ENCODE measurements around the gene TTLL3. TPM values are rescaled to one million over a fixed set of nuclear protein-coding genes. Genes with fewer than 3 reads are reported as not detected.

The TTLL3 gene
- total and polyA plus RNA-seq, 2 of the 13 experiments (the other 11 are each of a cell fraction or from before 2014, with no cell fraction given) = 9.5 to 51.2 TPM

- TF ChIP-seq SOX13 (IDR thresholded peaks at IDR 0.05) (no peak), SOX13 (CRISPR knock-in tag; conservative IDR thresholded peaks at IDR 0.05 in 1 of 2, IDR thresholded peaks at IDR 0.05 in 1 of 2) (peak in 1 of 2 experiments; percentile 40; a peak in 1 of 4 replicates), ZBTB21 (CRISPR knock-in tag; IDR thresholded peaks at IDR 0.05) (no peak), POLR2G (IDR thresholded peaks at IDR 0.05; ENCODE audit: low read depth, low read length) (peak; percentile 66), ZNF563 (CRISPR knock-in tag; IDR thresholded peaks at IDR 0.05) (peak; percentile 52; the same call in 1 of the 2 replicates), PRPF4 (IDR thresholded peaks at IDR 0.05; ENCODE audit: low read depth, low read length, poor library complexity, severe bottlenecking) (no peak), ZNF777 (CRISPR knock-in tag; IDR thresholded peaks at IDR 0.05) (peak; percentile 77), ZNF337 (CRISPR knock-in tag; IDR thresholded peaks at IDR 0.05; ENCODE audit: borderline replicate concordance, low read depth) (no peak), ZNF7 (CRISPR knock-in tag; IDR thresholded peaks at IDR 0.05) (no peak), PHF20 (CRISPR knock-in tag; IDR thresholded peaks at IDR 0.05) (no peak), ZNF562 (CRISPR knock-in tag; IDR thresholded peaks at IDR 0.05; ENCODE audit: borderline replicate concordance) (no peak), HNRNPH1 (optimal IDR thresholded peaks at IDR 0.05; ENCODE audit: low read depth, low read length) (no peak), ZNF180 (CRISPR knock-in tag; IDR thresholded peaks at IDR 0.05; ENCODE audit: borderline replicate concordance, low read depth) (no peak), KDM2A (CRISPR knock-in tag; IDR thresholded peaks at IDR 0.05; ENCODE audit: borderline replicate concordance, low read depth) (peak; percentile 81), CAMTA2 (CRISPR knock-in tag; IDR thresholded peaks at IDR 0.05; ENCODE audit: borderline replicate concordance) (no peak), PHB2 (IDR thresholded peaks at IDR 0.05; ENCODE audit: partially characterized antibody) (no peak), ZNF574 (CRISPR knock-in tag; IDR thresholded peaks at IDR 0.05) (peak; percentile 93), DBP (CRISPR knock-in tag; IDR thresholded peaks at IDR 0.05; ENCODE audit: not compliant biosample characterization) (no peak), TAF15 (IDR thresholded peaks at IDR 0.05; ENCODE audit: low read depth, low read length, poor library complexity, severe bottlenecking) (no peak), REL (CRISPR knock-in tag; conservative IDR thresholded peaks at IDR 0.05) (no peak), MED1 (CRISPR knock-in tag; IDR thresholded peaks at IDR 0.05) (peak; percentile 53; the same call in 1 of the 2 replicates), ZNF124 (CRISPR knock-in tag; IDR thresholded peaks at IDR 0.05) (no peak), RFXAP (CRISPR knock-in tag; IDR thresholded peaks at IDR 0.05; ENCODE audit: borderline replicate concordance) (peak; percentile 65; the same call in 1 of the 2 replicates), ZNF251 (CRISPR knock-in tag; IDR thresholded peaks at IDR 0.05) (no peak), CENPT (CRISPR knock-in tag; IDR thresholded peaks at IDR 0.05; ENCODE audit: low read depth) (no peak), ZNF235 (CRISPR knock-in tag; IDR thresholded peaks at IDR 0.05; ENCODE audit: borderline replicate concordance) (no peak)
- TF ChIP-seq, protein P1, sequence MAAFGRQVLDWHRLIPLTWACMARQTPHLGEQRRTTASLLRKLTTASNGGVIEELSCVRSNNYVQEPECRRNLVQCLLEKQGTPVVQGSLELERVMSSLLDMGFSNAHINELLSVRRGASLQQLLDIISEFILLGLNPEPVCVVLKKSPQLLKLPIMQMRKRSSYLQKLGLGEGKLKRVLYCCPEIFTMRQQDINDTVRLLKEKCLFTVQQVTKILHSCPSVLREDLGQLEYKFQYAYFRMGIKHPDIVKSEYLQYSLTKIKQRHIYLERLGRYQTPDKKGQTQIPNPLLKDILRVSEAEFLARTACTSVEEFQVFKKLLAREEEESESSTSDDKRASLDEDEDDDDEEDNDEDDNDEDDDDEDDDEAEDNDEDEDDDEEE (CRISPR knock-in tag; IDR thresholded peaks at IDR 0.05) = peak; percentile 85; the same call in 1 of the 2 replicates
Measured at GRCh38 chr3:9862391-9863057, 52.5 kb downstream of the TTLL3 start (continued).

All from HepG2 (cell line).